Kidney epithelial cell (primary cell): ENCODE data around the gene RNF32. TPM values are rescaled to one million over a fixed set of nuclear protein-coding genes. Genes with fewer than 3 reads are reported as not detected.

Source experiments
- DNase-seq: peaks from one replicate; pipeline ENCODE4 v3.0.0-alpha.2; 2010; ENCODE audit warnings: low read depth
- H3K27me3 ChIP-seq: 2 replicates; pipeline ENCODE4 v1.6.0; 2011; ENCODE audit warnings: low read length; ENCODE audit not compliant: control insufficient read depth, insufficient read depth
- H3K36me3 ChIP-seq: 2 replicates; pipeline ENCODE4 v1.5.1; 2011; ENCODE audit warnings: low read length; ENCODE audit not compliant: control insufficient read depth, insufficient read depth
- H3K4me3 ChIP-seq: 2 replicates; pipeline ENCODE4 v1.5.1; 2011; ENCODE audit warnings: low read depth, mild to moderate bottlenecking, control low read depth, low read length
- total RNA-seq: library from RNA; depleted of rRNA; stranded (reverse); fragments of >200 nt; gene quantifications from 2 replicates; pipeline ENCODE4 v1.2.3, GENCODE V29; 2015
- TF ChIP-seq, protein P1 (sequence below): IDR thresholded peaks from 2 replicates; pipeline ENCODE4 v1.5.1; 2011; ENCODE audit warnings: mild to moderate bottlenecking, moderate library complexity, low read length, control low read depth, inconsistent platforms; ENCODE audit not compliant: insufficient read depth, poor library complexity, severe bottlenecking

The RNF32 gene
- total RNA-seq, 1 donor from 2014 or later = 0.75 TPM

DNA sequence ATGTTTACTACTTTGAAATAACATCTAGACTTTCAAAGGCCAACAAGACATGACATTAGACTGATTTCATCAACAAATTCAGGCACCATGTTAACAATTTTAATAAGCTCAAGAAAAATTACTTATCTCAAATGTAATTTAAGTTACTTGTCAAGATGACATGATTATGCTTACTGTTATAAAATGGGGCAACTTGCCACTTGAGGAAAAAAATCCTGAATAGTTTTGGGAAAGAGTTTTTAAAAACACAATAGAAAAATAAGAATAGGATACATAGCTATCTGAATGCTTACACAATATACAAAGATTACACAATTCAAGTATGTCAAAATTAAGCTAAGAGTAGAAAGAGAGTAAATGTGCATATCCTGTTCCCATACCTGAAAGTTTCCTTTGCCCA lies 85.4 kb downstream of the RNF32 start:
- Histone ChIP-seq H3K4me3 (no peak overlapping the region), H3K36me3 (no peaks in the 10 kb centered on the region), H3K27me3 (no peaks in the 10 kb centered on the region)
- DNase-seq = no peak
- TF ChIP-seq, protein P1, sequence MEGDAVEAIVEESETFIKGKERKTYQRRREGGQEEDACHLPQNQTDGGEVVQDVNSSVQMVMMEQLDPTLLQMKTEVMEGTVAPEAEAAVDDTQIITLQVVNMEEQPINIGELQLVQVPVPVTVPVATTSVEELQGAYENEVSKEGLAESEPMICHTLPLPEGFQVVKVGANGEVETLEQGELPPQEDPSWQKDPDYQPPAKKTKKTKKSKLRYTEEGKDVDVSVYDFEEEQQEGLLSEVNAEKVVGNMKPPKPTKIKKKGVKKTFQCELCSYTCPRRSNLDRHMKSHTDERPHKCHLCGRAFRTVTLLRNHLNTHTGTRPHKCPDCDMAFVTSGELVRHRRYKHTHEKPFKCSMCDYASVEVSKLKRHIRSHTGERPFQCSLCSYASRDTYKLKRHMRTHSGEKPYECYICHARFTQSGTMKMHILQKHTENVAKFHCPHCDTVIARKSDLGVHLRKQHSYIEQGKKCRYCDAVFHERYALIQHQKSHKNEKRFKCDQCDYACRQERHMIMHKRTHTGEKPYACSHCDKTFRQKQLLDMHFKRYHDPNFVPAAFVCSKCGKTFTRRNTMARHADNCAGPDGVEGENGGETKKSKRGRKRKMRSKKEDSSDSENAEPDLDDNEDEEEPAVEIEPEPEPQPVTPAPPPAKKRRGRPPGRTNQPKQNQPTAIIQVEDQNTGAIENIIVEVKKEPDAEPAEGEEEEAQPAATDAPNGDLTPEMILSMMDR = no peak
